ENCODE measurements around the gene OSBPL2.

GRCh38 chr20:62192635-62193034 is 45.7 kb upstream of the OSBPL2 start:
- TF ChIP-seq POLR2A (IDR thresholded peaks at IDR 0.05) (no peak), CTCF (IDR thresholded peaks at IDR 0.05 in 8 of 11, conservative IDR thresholded peaks at IDR 0.05 in 3 of 11) (no peak), POLR2AphosphoS5 (IDR thresholded peaks at IDR 0.05) (no peak)

Measured in spleen (tissue), 7 donors.